Measurements from ENCODE around the gene INAVA.
"Not testable (repeated sequence)": the region's sequence is repeated elsewhere in the genome, so short reads cannot be mapped to it uniquely, and the experiment has no call there.

The INAVA gene

DNA sequence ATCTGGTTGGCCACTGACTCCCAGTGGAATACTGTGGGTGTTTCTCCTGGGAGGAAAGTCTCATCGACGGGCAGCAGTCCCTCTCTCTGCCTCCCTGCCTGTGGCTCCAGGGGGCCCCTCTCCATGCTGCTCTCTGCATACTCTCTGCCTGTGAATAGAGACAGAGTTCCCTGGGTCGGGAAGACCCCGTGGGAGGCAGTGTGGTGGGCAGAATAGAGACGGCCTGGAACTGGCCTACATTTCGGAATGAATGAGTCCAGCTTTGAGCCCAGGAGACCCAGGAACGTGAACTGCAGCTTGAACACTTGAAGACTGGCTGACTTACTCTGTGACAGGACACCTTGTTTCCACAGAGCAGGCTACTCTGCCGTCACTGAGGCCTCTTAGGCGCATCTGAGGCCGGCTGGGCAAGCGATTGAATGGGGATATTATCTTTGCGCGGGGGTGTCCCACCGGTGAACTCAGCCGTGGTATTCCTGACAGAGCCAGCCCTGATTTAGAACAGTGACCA lies 64.8 kb downstream of the INAVA start:
- H3K27ac ChIP-seq, result no peak overlapping the region
- no peak for TF ChIP-seq CTCF (IDR thresholded peaks at IDR 0.05)
- no peak for TF ChIP-seq ZFX (IDR thresholded peaks at IDR 0.05; ENCODE audit: borderline replicate concordance)

GRCh38 chr1:200960236-200960947 lies 65.7 kb downstream of the INAVA start:
- TF ChIP-seq ZFX (IDR thresholded peaks at IDR 0.05; ENCODE audit: borderline replicate concordance) (no peak), CTCF (IDR thresholded peaks at IDR 0.05) (no peak)
- no peak overlapping the region for H3K27ac ChIP-seq

- no peak overlapping the region for H3K27ac ChIP-seq
- no peak for TF ChIP-seq ZFX (IDR thresholded peaks at IDR 0.05; ENCODE audit: borderline replicate concordance)
- no peak for TF ChIP-seq CTCF (IDR thresholded peaks at IDR 0.05)
These were observed 66.2 kb downstream of the INAVA start for GRCh38 chr1:200960948-200961340.

GRCh38 chr1:200962151-200962550 lies 67.5 kb downstream of the INAVA start:
- H3K27ac ChIP-seq, result not testable (repeated sequence)

- TF ChIP-seq CTCF (IDR thresholded peaks at IDR 0.05), result no peak
- no peak for TF ChIP-seq ZFX (IDR thresholded peaks at IDR 0.05; ENCODE audit: borderline replicate concordance)
- no peak overlapping the region for H3K27ac ChIP-seq
These were observed 67.9 kb downstream of the INAVA start for GRCh38 chr1:200962631-200963030.

GRCh38 chr1:200963076-200963475 lies 68.4 kb downstream of the INAVA start:
- TF ChIP-seq CTCF (IDR thresholded peaks at IDR 0.05) (no peak), ZFX (IDR thresholded peaks at IDR 0.05; ENCODE audit: borderline replicate concordance) (no peak)
- no peak overlapping the region for H3K27ac ChIP-seq

- H3K27ac ChIP-seq, result not testable (repeated sequence)
These were observed 69.2 kb downstream of the INAVA start for GRCh38 chr1:200963888-200964287.
